Loucy (cell line): Measurements from ENCODE around the gene MICAL2.

Experiments
- EZH2phosphoT487 ChIP-seq: fragments of 200-600 bp; IDR thresholded peaks from 2 replicates; pipeline ENCODE4 v1.6.1; 2018; ENCODE audit warnings: antibody characterized with exemption, mild to moderate bottlenecking, moderate library complexity, borderline replicate concordance
- TF ChIP-seq, protein P1 (sequence below): fragments of 200-600 bp; sonication (generic); conservative IDR thresholded peaks from 2 replicates; pipeline ENCODE4 v1.5.1; 2014; ENCODE audit warnings: mild to moderate bottlenecking, antibody characterized with exemption, low read length

GRCh38 chr11:12293486-12293885 lies 183.1 kb downstream of the MICAL2 start:
- TF ChIP-seq, protein P1, sequence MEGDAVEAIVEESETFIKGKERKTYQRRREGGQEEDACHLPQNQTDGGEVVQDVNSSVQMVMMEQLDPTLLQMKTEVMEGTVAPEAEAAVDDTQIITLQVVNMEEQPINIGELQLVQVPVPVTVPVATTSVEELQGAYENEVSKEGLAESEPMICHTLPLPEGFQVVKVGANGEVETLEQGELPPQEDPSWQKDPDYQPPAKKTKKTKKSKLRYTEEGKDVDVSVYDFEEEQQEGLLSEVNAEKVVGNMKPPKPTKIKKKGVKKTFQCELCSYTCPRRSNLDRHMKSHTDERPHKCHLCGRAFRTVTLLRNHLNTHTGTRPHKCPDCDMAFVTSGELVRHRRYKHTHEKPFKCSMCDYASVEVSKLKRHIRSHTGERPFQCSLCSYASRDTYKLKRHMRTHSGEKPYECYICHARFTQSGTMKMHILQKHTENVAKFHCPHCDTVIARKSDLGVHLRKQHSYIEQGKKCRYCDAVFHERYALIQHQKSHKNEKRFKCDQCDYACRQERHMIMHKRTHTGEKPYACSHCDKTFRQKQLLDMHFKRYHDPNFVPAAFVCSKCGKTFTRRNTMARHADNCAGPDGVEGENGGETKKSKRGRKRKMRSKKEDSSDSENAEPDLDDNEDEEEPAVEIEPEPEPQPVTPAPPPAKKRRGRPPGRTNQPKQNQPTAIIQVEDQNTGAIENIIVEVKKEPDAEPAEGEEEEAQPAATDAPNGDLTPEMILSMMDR: no peak
- no peak for TF ChIP-seq EZH2phosphoT487
